ENCODE data around the gene LTF. TPM values are rescaled to one million over a fixed set of nuclear protein-coding genes. Genes with fewer than 3 reads are reported as not detected.
A peak's percentile ranks its signal among the peaks of the same experiment; 100 is the strongest.

LTF gene
- total and polyA plus RNA-seq, 9 of the 15 experiments (the other 6 are each of a cell fraction or from before 2014, with no cell fraction given) = 0.07 TPM; not detected in 8

- peak; percentile 31; the same call in 1 of the 2 replicates for TF ChIP-seq SMC3 (conservative IDR thresholded peaks at IDR 0.05; ENCODE audit: insufficient read depth, low read depth, low read length)
- no peak for TF ChIP-seq FIP1L1 (IDR thresholded peaks at IDR 0.05; ENCODE audit: low read depth, low read length, poor library complexity, severe bottlenecking)
- no peak for TF ChIP-seq KLF6 (CRISPR knock-in tag; IDR thresholded peaks at IDR 0.05; ENCODE audit: borderline replicate concordance)
Measured at GRCh38 chr3:46449755-46450552, 14.8 kb downstream of the LTF start (continued).

- no peaks in the 10 kb centered on the region for H3K9me1 ChIP-seq (ENCODE audit: control insufficient read depth, insufficient read depth, low read length)
- H3K27ac ChIP-seq (ENCODE audit: extremely low read depth, low read depth, low read length) = no peak overlapping the region
- H4K20me1 ChIP-seq (replicated peaks; ENCODE audit: control insufficient read depth, insufficient read depth, low read length) = no peaks in the 10 kb centered on the region
- peaks cover 39 to 66% of the 10 kb centered on the region in 2 experiments for H3K27me3 ChIP-seq (ENCODE audit: control insufficient read depth in 2 of 2, insufficient read depth in 2 of 2, low read length in 2 of 2)
- H3K9me3 ChIP-seq (replicated peaks; ENCODE audit: control insufficient read depth, insufficient read depth, low read depth, low read length) = no peaks in the 10 kb centered on the region
- in situ Hi-C loops (cut with MboI) (no loop called here), intact Hi-C loops (cut with micrococcal nuclease) (no loop called here)
- no peak overlapping the region for H2AFZ ChIP-seq (ENCODE audit: low read depth, low read length)
- no peaks in the 10 kb centered on the region for H3K79me2 ChIP-seq (ENCODE audit: control insufficient read depth, insufficient read depth, low read length)
- H3K4me2 ChIP-seq (ENCODE audit: insufficient read depth, low read length) = no peak overlapping the region
- ChIA-PET POLR2A (interaction anchor here (1.6 kb wide), 1 partner anchor 11 kb away, joined by 3 read pairs; no protein-coding TSS in a partner anchor), CTCF (ENCODE audit: low intra/inter-chr PET ratio) (no interaction called here)
- H3K4me3 ChIP-seq = no peak overlapping the region
- DNase-seq (ENCODE audit: extremely low read depth in 1 of 4, low spot score in 3 of 4) = no peak
- WGBS (ENCODE audit: insufficient coverage, low coverage, missing lambda C conversion rate) = 4% methylated on average over 17 of the region's 17 CpGs
- BruUV-seq (replicated peaks) = no TSS peak
- no peak for ATAC-seq
- no peak overlapping the region for H3K9ac ChIP-seq (ENCODE audit: insufficient read depth in 1 of 2, low read depth in 2 of 2, low read length in 2 of 2)
- no peak for FAIRE-seq
- no peaks in the 10 kb centered on the region for H3K36me3 ChIP-seq (ENCODE audit: control insufficient read depth, insufficient read depth, low read length)
- H3K4me1 ChIP-seq (replicated peaks in 1 of 2; ENCODE audit: control insufficient read depth in 2 of 2, insufficient read depth in 2 of 2, low read length in 2 of 2) = peaks cover 0 to 3% of the 10 kb centered on the region in 2 experiments; a peak in 1 of 5 replicates
- TF ChIP-seq ELK1 (CRISPR knock-in tag; IDR thresholded peaks at IDR 0.05) (no peak), CLOCK (CRISPR knock-in tag; IDR thresholded peaks at IDR 0.05; ENCODE audit: borderline replicate concordance) (no peak), ZNF408 (CRISPR knock-in tag; IDR thresholded peaks at IDR 0.05; ENCODE audit: low read depth) (no peak), EWSR1 (IDR thresholded peaks at IDR 0.05; ENCODE audit: borderline replicate concordance, low read depth, partially characterized antibody) (no peak), NBN (IDR thresholded peaks at IDR 0.05; ENCODE audit: low read depth) (no peak), MXD1 (CRISPR knock-in tag; IDR thresholded peaks at IDR 0.05; ENCODE audit: borderline replicate concordance, poor library complexity, severe bottlenecking) (no peak), LEF1 (IDR thresholded peaks at IDR 0.05) (no peak), ZNF316 (IDR thresholded peaks at IDR 0.05) (no peak), ZNF277 (CRISPR knock-in tag; IDR thresholded peaks at IDR 0.05; ENCODE audit: borderline replicate concordance) (no peak), ZNF445 (CRISPR knock-in tag; IDR thresholded peaks at IDR 0.05; ENCODE audit: low read depth) (no peak), MTA2 (IDR thresholded peaks at IDR 0.05; ENCODE audit: low read depth) (no peak), SAFB (IDR thresholded peaks at IDR 0.05; ENCODE audit: borderline replicate concordance, low read depth, low read length) (no peak)
Measured at GRCh38 chr3:46448721-46449120, 16.0 kb downstream of the LTF start.

Data from K562 (cell line).